Sigmoid colon (tissue), 3 donors: ENCODE data around the gene PRRX1.

Experiments
- CTCF ChIP-seq, 4 experiments: fragments of 450-650 bp in 3 of 4; fragments of 200-600 bp in 1 of 4; IDR thresholded peaks; one replicate each; pipeline ENCODE4 v1.5.1; 2016 to 2019; ENCODE audit warnings: antibody characterized with exemption in 4 of 4, mild to moderate bottlenecking in 3 of 4, moderate library complexity in 2 of 4
- POLR2A ChIP-seq, 2 donors: fragments of 450-650 bp; IDR thresholded peaks; one replicate each; pipeline ENCODE4 v1.6.1; 2016; ENCODE audit warnings: antibody characterized with exemption in 2 of 2, mild to moderate bottlenecking in 2 of 2, moderate library complexity in 2 of 2

- TF ChIP-seq POLR2A (IDR thresholded peaks at IDR 0.05) = no peak
- no peak for TF ChIP-seq CTCF (IDR thresholded peaks at IDR 0.05)
Measured at GRCh38 chr1:170768929-170769328, 105.0 kb downstream of the PRRX1 start.
